PC-9 (cell line): ENCODE measurements around the gene CCDC91. TPM values are rescaled to one million over a fixed set of nuclear protein-coding genes. Genes with fewer than 3 reads are reported as not detected.

ENCODE experiments used
- BruUV-seq: library from RNA; stranded (reverse); fragments of 400-500 nt; replicated peaks from 2 replicates; lab custom pipeline; 2021; lab: Mats Ljungman, UMichigan
- CTCF ChIA-PET: fragments of 300-600 bp; sonication (Branson Sonifier 250); formaldehyde crosslinking; loops from one replicate; lab custom pipeline; 2022; ENCODE audit warnings: antibody characterized with exemption; lab: Charles Lee
- POLR2A ChIA-PET: fragments of 300-600 bp; sonication (Branson Sonifier 250); formaldehyde crosslinking; loops from one replicate; lab custom pipeline; 2022; ENCODE audit warnings: antibody characterized with exemption; ENCODE audit not compliant: unreplicated experiment; lab: Charles Lee
- DNase-seq, 2 experiments: peaks; one replicate each; pipeline versions ENCODE4 v3.0.0 to v3.0.0-alpha.2; 2015 to 2022; ENCODE audit warnings: mixed read lengths in 1 of 2
- H2AFZ ChIP-seq: fragments of 200-600 bp; sonication (generic); 2 replicates; pipeline ENCODE4 v1.8.1; 2017; ENCODE audit warnings: antibody characterized with exemption
- H3F3A ChIP-seq: fragments of 200-600 bp; sonication (generic); 2 replicates; pipeline ENCODE4 v1.8.1; 2017; ENCODE audit warnings: antibody characterized with exemption, mild to moderate bottlenecking, low read depth; ENCODE audit not compliant: insufficient read depth
- H3K27ac ChIP-seq: fragments of 200-600 bp; sonication (generic); 2 replicates; pipeline ENCODE4 v1.6.1; 2016; ENCODE audit warnings: mixed run types
- H3K27me3 ChIP-seq: fragments of 200-600 bp; sonication (generic); 2 replicates; pipeline ENCODE4 v1.6.1; 2016; ENCODE audit warnings: low read depth, mixed run types; ENCODE audit not compliant: insufficient read depth
- H3K36me3 ChIP-seq: fragments of 200-600 bp; sonication (generic); 2 replicates; pipeline ENCODE4 v1.6.1; 2016; ENCODE audit warnings: low read depth, mixed run types
- H3K4me1 ChIP-seq: fragments of 200-600 bp; sonication (generic); replicated peaks from 2 replicates; pipeline ENCODE4 v1.6.1; 2016; ENCODE audit warnings: mixed run types; ENCODE audit not compliant: insufficient read depth
- H3K4me2 ChIP-seq: fragments of 200-600 bp; sonication (generic); 2 replicates; pipeline ENCODE4 v1.6.1; 2017; ENCODE audit warnings: mixed run types
- H3K4me3 ChIP-seq: fragments of 200-600 bp; sonication (generic); 2 replicates; pipeline ENCODE4 v1.6.1; 2016; ENCODE audit warnings: mixed run types
- H3K79me2 ChIP-seq: fragments of 200-600 bp; sonication (generic); 2 replicates; pipeline ENCODE4 v1.6.1; 2017; ENCODE audit warnings: low read depth, mixed run types
- H3K9me2 ChIP-seq: fragments of 200-600 bp; sonication (generic); 2 replicates; pipeline ENCODE4 v1.8.1; 2017; ENCODE audit warnings: mild to moderate bottlenecking; ENCODE audit not compliant: insufficient read depth
- H3K9me3 ChIP-seq: fragments of 200-600 bp; sonication (generic); 2 replicates; pipeline ENCODE4 v1.8.1; 2016; ENCODE audit warnings: low read depth; ENCODE audit not compliant: insufficient read depth
- H4K20me1 ChIP-seq: fragments of 200-600 bp; sonication (generic); 2 replicates; pipeline ENCODE4 v1.8.1; 2017; ENCODE audit not compliant: insufficient read depth
- EZH2 ChIP-seq: fragments of 200-600 bp; sonication (generic); IDR thresholded peaks from 2 replicates; pipeline ENCODE4 v1.8.0; 2017; ENCODE audit warnings: antibody characterized with exemption, low read depth
- intact Hi-C: fragments of 100-400 bp; cut with micrococcal nuclease; formaldehyde crosslinking; loops from one replicate; pipeline ENCODE4 v1.10.0; 2022; ENCODE audit not compliant: unreplicated experiment
- total RNA-seq: library from RNA; stranded (reverse); gene quantifications from 2 replicates; pipeline ENCODE4 v1.2.3, GENCODE V29; 2021
- TF ChIP-seq, protein P1 (sequence below): fragments of 200-600 bp; sonication (generic); conservative IDR thresholded peaks from 2 replicates; pipeline ENCODE4 v1.6.1; 2017; ENCODE audit warnings: mixed run types, antibody characterized with exemption, mild to moderate bottlenecking, moderate library complexity

The CCDC91 gene
- total RNA-seq, 1 experiment from 2014 or later = 38.9 TPM

DNA sequence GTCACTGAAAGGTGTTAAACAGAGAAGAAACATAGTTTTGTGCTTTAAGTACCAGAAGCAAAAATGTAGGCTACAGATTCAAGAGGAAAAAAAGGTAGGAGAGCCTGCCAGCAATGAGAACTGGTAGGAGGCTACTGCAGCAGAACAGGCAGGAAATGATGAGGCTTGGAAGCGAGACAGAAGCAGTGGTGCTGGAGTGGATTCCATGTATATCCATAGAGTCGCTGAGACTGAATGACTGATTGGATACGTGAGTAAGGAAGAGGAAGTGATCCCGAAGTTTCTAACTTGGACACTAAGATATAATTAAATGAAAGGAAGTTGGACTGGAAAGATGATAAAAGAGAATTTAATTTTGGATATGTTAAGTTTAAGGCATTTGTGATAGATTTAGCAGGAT lies 45.0 kb upstream of the CCDC91 start:
- no peaks in the 10 kb centered on the region for H3K79me2 ChIP-seq
- CTCF ChIA-PET = no interaction called here
- BruUV-seq = no TSS peak
- no peak overlapping the region for H3K4me3 ChIP-seq
- no peak overlapping the region for H3K27ac ChIP-seq
- H3K4me1 ChIP-seq = no peaks in the 10 kb centered on the region
- H3K27me3 ChIP-seq = no peaks in the 10 kb centered on the region
- intact Hi-C loops = no loop called here
- TF ChIP-seq EZH2 = no peak
- TF ChIP-seq, protein P1, sequence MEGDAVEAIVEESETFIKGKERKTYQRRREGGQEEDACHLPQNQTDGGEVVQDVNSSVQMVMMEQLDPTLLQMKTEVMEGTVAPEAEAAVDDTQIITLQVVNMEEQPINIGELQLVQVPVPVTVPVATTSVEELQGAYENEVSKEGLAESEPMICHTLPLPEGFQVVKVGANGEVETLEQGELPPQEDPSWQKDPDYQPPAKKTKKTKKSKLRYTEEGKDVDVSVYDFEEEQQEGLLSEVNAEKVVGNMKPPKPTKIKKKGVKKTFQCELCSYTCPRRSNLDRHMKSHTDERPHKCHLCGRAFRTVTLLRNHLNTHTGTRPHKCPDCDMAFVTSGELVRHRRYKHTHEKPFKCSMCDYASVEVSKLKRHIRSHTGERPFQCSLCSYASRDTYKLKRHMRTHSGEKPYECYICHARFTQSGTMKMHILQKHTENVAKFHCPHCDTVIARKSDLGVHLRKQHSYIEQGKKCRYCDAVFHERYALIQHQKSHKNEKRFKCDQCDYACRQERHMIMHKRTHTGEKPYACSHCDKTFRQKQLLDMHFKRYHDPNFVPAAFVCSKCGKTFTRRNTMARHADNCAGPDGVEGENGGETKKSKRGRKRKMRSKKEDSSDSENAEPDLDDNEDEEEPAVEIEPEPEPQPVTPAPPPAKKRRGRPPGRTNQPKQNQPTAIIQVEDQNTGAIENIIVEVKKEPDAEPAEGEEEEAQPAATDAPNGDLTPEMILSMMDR = no peak
- no peaks in the 10 kb centered on the region for H3F3A ChIP-seq
- H3K4me2 ChIP-seq = no peak overlapping the region
- H2AFZ ChIP-seq = no peak overlapping the region
- no peak for DNase-seq
- H4K20me1 ChIP-seq = no peaks in the 10 kb centered on the region
- no peaks in the 10 kb centered on the region for H3K9me3 ChIP-seq
- POLR2A ChIA-PET = no interaction called here
- H3K9me2 ChIP-seq = no peaks in the 10 kb centered on the region
- no peaks in the 10 kb centered on the region for H3K36me3 ChIP-seq

DNA sequence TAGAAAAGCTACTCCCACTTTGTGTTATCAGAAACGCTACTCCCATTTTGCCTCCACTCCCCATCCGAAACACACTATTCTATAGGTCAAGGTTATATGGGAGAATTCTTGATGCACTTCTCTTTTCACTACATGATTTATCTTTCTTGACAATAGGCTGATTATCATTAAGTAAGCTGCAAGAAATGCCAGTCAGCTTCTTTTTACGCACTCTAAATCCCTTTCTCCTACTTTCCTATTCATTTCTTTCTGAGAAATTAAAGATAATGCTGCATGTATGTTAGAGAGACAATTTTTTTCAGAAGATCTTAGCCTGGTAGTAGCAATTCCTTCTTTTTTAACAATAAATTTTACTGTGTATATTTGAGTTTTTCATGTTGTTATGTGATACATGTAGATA lies 41.0 kb upstream of the CCDC91 start:
- DNase-seq = no peak
- Histone ChIP-seq H3K36me3 (no peaks in the 10 kb centered on the region), H3K9me2 (no peaks in the 10 kb centered on the region), H3F3A (no peaks in the 10 kb centered on the region), H3K4me2 (no peak overlapping the region), H4K20me1 (no peaks in the 10 kb centered on the region), H3K27ac (no peak overlapping the region), H3K9me3 (peaks cover 5% of the 10 kb centered on the region; the same call in 1 of the 2 replicates), H3K79me2 (no peaks in the 10 kb centered on the region), H3K4me3 (no peak overlapping the region), H3K4me1 (no peaks in the 10 kb centered on the region), H2AFZ (no peak overlapping the region), H3K27me3 (no peaks in the 10 kb centered on the region)
- CTCF ChIA-PET = no interaction called here
- intact Hi-C loops = no loop called here
- BruUV-seq = no TSS peak
- TF ChIP-seq, protein P1 = no peak
- TF ChIP-seq EZH2 = no peak
- POLR2A ChIA-PET = no interaction called here

DNA sequence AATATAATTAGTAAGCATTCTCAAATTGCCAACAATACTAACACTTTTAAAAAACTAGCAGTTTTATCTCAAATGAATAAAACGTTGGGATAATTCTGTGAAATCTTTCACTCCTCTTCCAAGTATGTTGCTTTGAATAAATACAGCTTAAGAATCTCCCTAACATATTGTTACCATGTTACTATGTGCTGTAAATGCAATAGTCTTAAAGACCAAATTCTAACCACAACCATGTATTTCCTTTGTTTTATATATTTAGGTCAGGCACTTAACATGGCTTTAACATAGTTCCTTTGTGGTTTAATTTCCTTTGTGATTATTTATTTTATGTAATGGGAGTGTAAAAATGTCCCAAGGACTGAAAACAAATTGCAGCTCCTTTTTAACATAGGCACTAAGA lies 33.9 kb upstream of the CCDC91 start:
- Histone ChIP-seq H3K9me3 (peaks cover 5% of the 10 kb centered on the region; the same call in 1 of the 2 replicates), H3K27me3 (no peaks in the 10 kb centered on the region), H3K4me2 (no peak overlapping the region), H4K20me1 (no peaks in the 10 kb centered on the region), H3K27ac (no peak overlapping the region), H3K36me3 (no peaks in the 10 kb centered on the region), H3K79me2 (no peaks in the 10 kb centered on the region), H3K4me1 (no peaks in the 10 kb centered on the region), H3F3A (no peaks in the 10 kb centered on the region), H3K9me2 (no peaks in the 10 kb centered on the region), H3K4me3 (no peak overlapping the region), H2AFZ (no peak overlapping the region)
- POLR2A ChIA-PET = no interaction called here
- CTCF ChIA-PET = no interaction called here
- intact Hi-C loops = no loop called here
- no peak for TF ChIP-seq EZH2
- TF ChIP-seq, protein P1 = no peak
- no TSS peak for BruUV-seq
- no peak for DNase-seq
